IMR-90 (cell line): Measurements from ENCODE around the gene GINS1. TPM values are rescaled to one million over a fixed set of nuclear protein-coding genes. Genes with fewer than 3 reads are reported as not detected.

Experiments used
- ATAC-seq: fragments of 200-7000 bp; cut with Tn5 transposase; 2 replicates; pipeline ENCODE4 v1.9.1; 2020; ENCODE audit warnings: low read depth, mild to moderate bottlenecking, moderate library complexity
- BruUV-seq: library from RNA; stranded (reverse); fragments of 400-500 nt; replicated peaks from 2 replicates; lab custom pipeline; 2021; lab: Mats Ljungman, UMichigan
- CTCF ChIA-PET: fragments of 300-600 bp; formaldehyde crosslinking; extraction: SDS; loops from one replicate; lab custom pipeline; 2021; ENCODE audit warnings: antibody characterized with exemption; lab: Yijun Ruan, JAX
- POLR2A ChIA-PET: fragments of 300-600 bp; sonication (Branson Sonifier 250); formaldehyde crosslinking; loops from one replicate; lab custom pipeline; 2022; ENCODE audit warnings: antibody characterized with exemption; ENCODE audit not compliant: unreplicated experiment; lab: Charles Lee
- DNase-seq: peaks from one replicate; pipeline ENCODE4 v3.0.0; 2013
- H2AFZ ChIP-seq: replicated peaks from 2 replicates; pipeline ENCODE3; 2013; ENCODE audit warnings: low read length, mild to moderate bottlenecking; ENCODE audit not compliant: poor library complexity
- H2AK5ac ChIP-seq: 2 replicates; pipeline ENCODE4 v1.6.1; 2013; ENCODE audit warnings: low read depth, low read length, inconsistent platforms
- H2AK9ac ChIP-seq: replicated peaks from 2 replicates; pipeline ENCODE3; 2013; ENCODE audit warnings: mild to moderate bottlenecking, low read depth, low read length, moderate library complexity; ENCODE audit not compliant: poor library complexity
- H2BK120ac ChIP-seq: 2 replicates; pipeline ENCODE4 v1.6.1; 2013; ENCODE audit warnings: low read depth, low read length, inconsistent platforms
- H2BK15ac ChIP-seq: 3 replicates; pipeline ENCODE4 v1.6.1; 2013; ENCODE audit warnings: low read depth, low read length, inconsistent platforms
- H2BK20ac ChIP-seq: 2 replicates; pipeline ENCODE4 v1.6.1; 2013; ENCODE audit warnings: low read depth, mild to moderate bottlenecking, inconsistent platforms, low read length, moderate library complexity
- H2BK5ac ChIP-seq: 2 replicates; pipeline ENCODE4 v1.6.1; 2013; ENCODE audit warnings: mild to moderate bottlenecking, low read depth, low read length, inconsistent platforms; ENCODE audit not compliant: poor library complexity, severe bottlenecking
- H3K14ac ChIP-seq: replicated peaks from 2 replicates; pipeline ENCODE4 v1.6.1; 2013; ENCODE audit warnings: low read depth, low read length, inconsistent platforms
- H3K18ac ChIP-seq: 2 replicates; pipeline ENCODE4 v1.6.1; 2013; ENCODE audit warnings: low read depth, low read length, control low read depth
- H3K23ac ChIP-seq: 2 replicates; pipeline ENCODE4 v1.6.1; 2013; ENCODE audit warnings: low read depth, low read length, inconsistent platforms
- H3K27ac ChIP-seq: 2 replicates; pipeline ENCODE4 v1.5.1; 2013; ENCODE audit warnings: mild to moderate bottlenecking, control low read depth, low read length; ENCODE audit not compliant: insufficient read depth
- H3K27me3 ChIP-seq: 2 replicates; pipeline ENCODE4 v1.6.1; 2013; ENCODE audit warnings: low read length; ENCODE audit not compliant: control insufficient read depth, insufficient read depth
- H3K36me3 ChIP-seq: 2 replicates; pipeline ENCODE4 v1.6.1; 2013; ENCODE audit warnings: low read length, mixed read lengths; ENCODE audit not compliant: control insufficient read depth, insufficient read depth
- H3K4ac ChIP-seq: 2 replicates; pipeline ENCODE4 v1.6.1; 2013; ENCODE audit warnings: low read depth, low read length, inconsistent platforms
- H3K4me1 ChIP-seq: 2 replicates; pipeline ENCODE4 v1.6.1; 2013; ENCODE audit warnings: low read length, mixed read lengths; ENCODE audit not compliant: control insufficient read depth, insufficient read depth
- H3K4me2 ChIP-seq: 2 replicates; pipeline ENCODE4 v1.6.1; 2013; ENCODE audit warnings: low read depth, mild to moderate bottlenecking, control low read depth, low read length, moderate library complexity
- H3K4me3 ChIP-seq: 2 replicates; pipeline ENCODE4 v1.5.1; 2013; ENCODE audit warnings: low read depth, mild to moderate bottlenecking, control low read depth, low read length, moderate library complexity; ENCODE audit not compliant: insufficient read depth
- H3K56ac ChIP-seq: 2 replicates; pipeline ENCODE4 v1.6.1; 2013; ENCODE audit warnings: low read length, inconsistent platforms; ENCODE audit not compliant: insufficient read depth; ENCODE audit errors: extremely low read depth
- H3K79me1 ChIP-seq, 2 experiments: 2 replicates each; pipeline ENCODE4 v1.6.1; 2013; ENCODE audit warnings: low read length in 2 of 2, inconsistent platforms in 1 of 2, low read depth in 1 of 2
- H3K9ac ChIP-seq: 2 replicates; pipeline ENCODE4 v1.6.1; 2013; ENCODE audit warnings: low read depth, low read length, control low read depth
- H3K9me1 ChIP-seq: 2 replicates; pipeline ENCODE4 v1.6.1; 2013; ENCODE audit warnings: low read length, inconsistent platforms; ENCODE audit not compliant: insufficient read depth
- H3K9me3 ChIP-seq: 2 replicates; pipeline ENCODE4 v1.6.1; 2013; ENCODE audit warnings: low read length; ENCODE audit not compliant: control insufficient read depth, insufficient read depth
- H4K20me1 ChIP-seq: 2 replicates; pipeline ENCODE4 v1.6.1; 2013; ENCODE audit warnings: low read length, inconsistent platforms; ENCODE audit not compliant: insufficient read depth
- H4K5ac ChIP-seq: 2 replicates; pipeline ENCODE4 v1.6.1; 2013; ENCODE audit warnings: mild to moderate bottlenecking, low read depth, low read length, control low read depth
- H4K8ac ChIP-seq, 2 experiments: 2 replicates each; pipeline ENCODE4 v1.6.1; 2013; ENCODE audit warnings: low read depth in 2 of 2, low read length in 2 of 2, control low read depth in 1 of 2, inconsistent platforms in 1 of 2
- H4K91ac ChIP-seq: 2 replicates; pipeline ENCODE4 v1.6.1; 2013; ENCODE audit warnings: low read depth, low read length, inconsistent platforms; ENCODE audit not compliant: insufficient read depth
- CTCF ChIP-seq: conservative IDR thresholded peaks from 2 replicates; pipeline ENCODE4 v1.5.1; 2012; ENCODE audit warnings: mild to moderate bottlenecking, low read depth, low read length, improper control_type of control experiment
- MAFK ChIP-seq: IDR thresholded peaks from 2 replicates; pipeline ENCODE4 v1.6.1; 2012; ENCODE audit warnings: low read depth, low read length, improper control_type of control experiment
- MAZ ChIP-seq: IDR thresholded peaks from 2 replicates; pipeline ENCODE4 v1.6.1; 2012; ENCODE audit warnings: low read depth, mild to moderate bottlenecking, low read length, improper control_type of control experiment, moderate library complexity, borderline replicate concordance
- RCOR1 ChIP-seq: IDR thresholded peaks from 2 replicates; pipeline ENCODE4 v1.6.1; 2012; ENCODE audit warnings: mild to moderate bottlenecking, low read length, improper control_type of control experiment; ENCODE audit not compliant: insufficient replicate concordance
- USF2 ChIP-seq: fragments of 150-350 bp; IDR thresholded peaks from 2 replicates; pipeline ENCODE4 v1.6.1; 2017; ENCODE audit warnings: mild to moderate bottlenecking, antibody characterized with exemption, low read length, low read depth
- WGBS, 2 experiments: methylation state at CpG; one replicate each; pipeline versions ENCODE4 v1.1.5 to v1.1.7; 2013; ENCODE audit warnings: missing lambda C conversion rate in 2 of 2; ENCODE audit not compliant: insufficient read length in 1 of 2; ENCODE audit errors: extremely low coverage in 2 of 2; 5-methylcytosine and 5-hydroxymethylcytosine counted together
- dilution Hi-C: fragments of 300-500 bp; cut with HindIII; formaldehyde crosslinking; loops from one replicate; pipeline ENCODE4 v1.14.3; 2018; ENCODE audit warnings: low sequenced_read_pairs; ENCODE audit not compliant: unreplicated experiment
- in situ Hi-C: fragments of 300-500 bp; cut with MboI; formaldehyde crosslinking; loops from 3 replicates; pipeline ENCODE4 v1.14.3; 2019; ENCODE audit warnings: low sequenced_read_pairs, inconsistent platforms, mixed read lengths
- intact Hi-C: fragments of 100-400 bp; cut with micrococcal nuclease; formaldehyde crosslinking; loops from 2 replicates; pipeline ENCODE4 v1.10.0; 2022
- polyA plus RNA-seq, 3 experiments: library from polyadenylated mRNA; depleted of rRNA; stranded (reverse); fragments of >200 nt; gene quantifications; 2 replicates each; pipeline ENCODE4 v1.2.3, GENCODE V29; 2012; ENCODE audit warnings: low replicate concordance in 1 of 3
- total RNA-seq: library from RNA; depleted of rRNA; stranded (reverse); fragments of >200 nt; gene quantifications from 2 replicates; pipeline ENCODE4 v1.2.3, GENCODE V29; 2012

Gene GINS1
- total and polyA plus RNA-seq, 2 of the 4 experiments (the other 2 are of a cell fraction): 4.9 to 6.6 TPM

GRCh38 chr20:25459111-25459830 is 51.8 kb downstream of the GINS1 start:
- in situ Hi-C loops (no loop called here), dilution Hi-C loops (no loop called here), intact Hi-C loops (no loop called here)
- H3K23ac ChIP-seq: no peak overlapping the region
- no peak overlapping the region for H2AK5ac ChIP-seq
- WGBS, 2 experiments: 91% methylated on average over 6 of the region's 20 CpGs; no CpG with 5 or more reads in 1 of the 2 experiments
- H4K20me1 ChIP-seq: no peaks in the 10 kb centered on the region
- H2BK120ac ChIP-seq: no peak overlapping the region
- H4K5ac ChIP-seq: no peak overlapping the region
- no peak overlapping the region for H3K4ac ChIP-seq
- ATAC-seq (no peak), DNase-seq (no peak)
- no peak overlapping the region for H2BK20ac ChIP-seq
- H2BK5ac ChIP-seq: no peak overlapping the region
- no peaks in the 10 kb centered on the region; the same call in 1 of the 2 replicates for H3K9me1 ChIP-seq
- no peak overlapping the region for H3K9ac ChIP-seq
- TF ChIP-seq RCOR1: no peak
- no peak for TF ChIP-seq MAZ
- TF ChIP-seq MAFK: no peak
- TF ChIP-seq USF2: no peak
- TF ChIP-seq CTCF: no peak
- POLR2A ChIA-PET: no interaction called here
- peak overlapping the region; percentile 28 for H2AK9ac ChIP-seq
- no peak overlapping the region for H3K4me3 ChIP-seq
- H3K14ac ChIP-seq: no peak overlapping the region
- no peaks in the 10 kb centered on the region for H3K9me3 ChIP-seq
- CTCF ChIA-PET: no interaction called here
- H3K56ac ChIP-seq: no peak overlapping the region
- no peak overlapping the region for H4K8ac ChIP-seq
- no peak overlapping the region for H3K18ac ChIP-seq
- peaks cover 34% of the 10 kb centered on the region for H3K36me3 ChIP-seq
- no peaks in the 10 kb centered on the region for H3K4me1 ChIP-seq
- no peak overlapping the region for H2AFZ ChIP-seq
- H3K4me2 ChIP-seq: no peak overlapping the region
- H3K27me3 ChIP-seq: no peaks in the 10 kb centered on the region
- H3K79me1 ChIP-seq: no peaks in the 10 kb centered on the region
- H3K27ac ChIP-seq: no peak overlapping the region
- no TSS peak for BruUV-seq
- no peak overlapping the region for H2BK15ac ChIP-seq
- H4K91ac ChIP-seq: no peak overlapping the region
